ENCODE measurements around the gene COMP. TPM values are rescaled to one million over a fixed set of nuclear protein-coding genes. Genes with fewer than 3 reads are reported as not detected.

The COMP gene
- total RNA-seq (33.2 TPM), polyA plus RNA-seq (ENCODE audit: insufficient read depth, low read depth, low replicate concordance) (1.8 TPM)
- long read RNA-seq, donor 1 = 0 reads
- long read RNA-seq, donor 2 = 0 reads
- long read RNA-seq, donor 3 = 0 reads
- long read RNA-seq, donor 4 = 0 reads
- long read RNA-seq, donor 5 = 0 reads
- long read RNA-seq, donor 6 = 0 reads
- long read RNA-seq, donor 7, transcript COMP-201 (19 exons, 2,461 nt) = major isoform, 55 of 78 reads
- long read RNA-seq, donor 7, partial matches to known transcripts = 19 of 78 reads
- long read RNA-seq, donor 7, other reads (novel, unspliced or antisense) = 3 of 78 reads
- long read RNA-seq, donor 8 = 0 reads
- long read RNA-seq, donor 9 = 0 reads
- long read RNA-seq, donor 10 = 0 reads

DNA sequence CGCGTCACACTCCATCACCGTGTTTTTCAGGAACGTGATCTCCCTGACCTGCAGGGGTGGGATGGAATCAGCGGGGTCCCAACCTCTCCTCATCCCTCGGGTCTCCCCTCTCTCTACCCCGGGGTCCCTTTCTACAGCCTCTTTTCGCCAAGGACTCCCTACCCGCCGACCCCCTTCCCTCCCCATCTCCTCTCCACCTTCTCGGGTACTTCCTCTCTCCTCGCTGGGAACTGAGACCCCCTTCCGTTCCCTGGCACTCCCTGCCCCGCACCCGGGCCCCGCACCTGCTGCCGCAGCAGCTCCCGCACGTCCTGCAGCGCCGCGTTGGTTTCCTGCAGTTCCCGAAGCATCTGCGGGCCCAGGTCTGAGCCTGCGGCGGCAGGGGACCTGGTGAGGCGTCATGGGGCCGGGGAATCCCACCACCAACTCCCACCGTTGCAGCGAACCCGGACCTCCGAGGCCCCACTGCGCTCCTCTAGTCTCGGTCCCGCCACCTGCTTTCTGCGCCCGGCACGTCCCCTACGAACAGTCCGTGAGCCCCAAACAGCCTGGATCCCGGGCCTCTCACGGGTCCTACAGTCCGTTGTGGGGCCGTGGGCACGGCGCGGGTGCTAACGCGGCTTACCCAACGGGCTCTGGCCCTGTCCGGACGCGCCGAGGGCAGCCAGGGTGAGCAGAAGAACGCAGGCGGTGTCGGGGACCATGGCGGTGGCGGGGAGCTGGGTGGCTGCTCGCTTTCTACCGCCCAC, at the start of gene COMP:
TSS of gene COMP (minus strand) at position 740 of the 749 bp plus-strand sequence. CDS start at position 704, 36 bp downstream.
- H3K27me3 ChIP-seq (ENCODE audit: control insufficient read depth, insufficient read depth, low read length) = peaks cover 30% of the 10 kb centered on the region
- no peak within 1 kb of the TSS for H3K9ac ChIP-seq (ENCODE audit: low read length in 3 of 3)
- peak in 1 of 5 donors; percentile 37 for DNase-seq
- no peaks in the 10 kb centered on the region for H3K36me3 ChIP-seq (ENCODE audit: control insufficient read depth in 2 of 3, insufficient read depth in 3 of 3, low read length in 3 of 3)
- no peaks in the 10 kb centered on the region for H3K9me3 ChIP-seq (ENCODE audit: control insufficient read depth in 2 of 3, insufficient read depth in 1 of 3, low read length in 3 of 3)
- H3K27ac ChIP-seq (ENCODE audit: low read depth in 2 of 2, low read length in 2 of 2) = no peak within 1 kb of the TSS
- no peak within 1 kb of the TSS for H3K4me3 ChIP-seq (ENCODE audit: low read length in 3 of 3)
- TF ChIP-seq, protein P1, sequence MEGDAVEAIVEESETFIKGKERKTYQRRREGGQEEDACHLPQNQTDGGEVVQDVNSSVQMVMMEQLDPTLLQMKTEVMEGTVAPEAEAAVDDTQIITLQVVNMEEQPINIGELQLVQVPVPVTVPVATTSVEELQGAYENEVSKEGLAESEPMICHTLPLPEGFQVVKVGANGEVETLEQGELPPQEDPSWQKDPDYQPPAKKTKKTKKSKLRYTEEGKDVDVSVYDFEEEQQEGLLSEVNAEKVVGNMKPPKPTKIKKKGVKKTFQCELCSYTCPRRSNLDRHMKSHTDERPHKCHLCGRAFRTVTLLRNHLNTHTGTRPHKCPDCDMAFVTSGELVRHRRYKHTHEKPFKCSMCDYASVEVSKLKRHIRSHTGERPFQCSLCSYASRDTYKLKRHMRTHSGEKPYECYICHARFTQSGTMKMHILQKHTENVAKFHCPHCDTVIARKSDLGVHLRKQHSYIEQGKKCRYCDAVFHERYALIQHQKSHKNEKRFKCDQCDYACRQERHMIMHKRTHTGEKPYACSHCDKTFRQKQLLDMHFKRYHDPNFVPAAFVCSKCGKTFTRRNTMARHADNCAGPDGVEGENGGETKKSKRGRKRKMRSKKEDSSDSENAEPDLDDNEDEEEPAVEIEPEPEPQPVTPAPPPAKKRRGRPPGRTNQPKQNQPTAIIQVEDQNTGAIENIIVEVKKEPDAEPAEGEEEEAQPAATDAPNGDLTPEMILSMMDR (IDR thresholded peaks at IDR 0.05; ENCODE audit: borderline replicate concordance, extremely low read depth, insufficient read depth) = no peak
- H3K4me1 ChIP-seq (ENCODE audit: control insufficient read depth in 2 of 3, insufficient read depth in 2 of 3, low read depth in 1 of 3, low read length in 3 of 3) = peaks cover 0 to 7% (median 0%) of the 10 kb centered on the region in 3 donors
- intact Hi-C loops (cut with DNase I) = no loop called here
- no peak for FAIRE-seq

DNA sequence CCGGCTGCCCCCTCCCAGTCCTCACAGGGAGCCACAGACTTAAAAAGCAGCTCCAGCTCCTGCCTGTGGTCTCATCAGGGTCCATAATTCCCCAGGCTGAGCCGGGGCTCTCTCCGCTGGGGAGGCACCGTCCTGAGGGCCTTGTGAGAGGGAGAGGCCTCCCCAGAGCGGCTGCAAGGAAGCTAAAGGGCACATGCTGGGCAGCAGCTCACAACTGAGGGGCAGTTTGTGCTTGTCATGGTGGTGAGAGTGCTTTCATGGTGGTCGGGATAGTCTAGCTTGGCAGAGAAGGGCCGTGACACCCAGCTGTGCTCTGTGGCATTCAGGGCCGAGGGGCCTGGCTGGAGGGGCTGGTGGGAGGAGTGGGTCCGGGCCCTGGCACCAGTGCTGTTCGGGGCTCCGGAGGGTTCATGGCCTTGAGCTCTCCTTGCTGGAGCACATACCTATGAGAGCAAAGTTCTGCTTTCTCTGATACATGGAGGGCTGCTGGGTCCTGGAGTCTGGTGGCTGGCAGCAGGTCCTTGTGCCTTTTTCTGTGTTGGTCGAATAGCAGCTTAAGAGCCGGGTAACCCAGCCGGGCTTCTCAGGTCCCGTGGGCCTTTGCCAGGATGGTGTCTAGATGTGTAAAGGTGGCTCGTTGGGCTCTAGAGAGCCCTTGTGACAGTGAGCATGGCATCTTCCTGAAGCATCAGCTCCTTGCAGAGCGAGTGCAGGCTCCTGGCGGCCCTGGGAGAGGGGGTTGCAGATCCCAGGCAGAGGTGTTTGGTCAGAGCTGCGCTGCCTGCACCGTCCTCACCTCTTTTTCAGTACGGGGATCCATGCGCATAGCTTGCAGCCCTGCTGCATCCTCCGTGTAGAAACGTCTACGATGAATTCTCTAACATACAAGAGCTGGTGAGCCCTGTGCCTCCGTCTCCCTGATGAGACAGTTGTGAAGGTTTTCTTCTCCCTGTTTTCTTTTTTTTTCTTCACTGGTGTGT, 49.5 kb upstream of the COMP start:
- DNase-seq (no peak), FAIRE-seq (no peak)
- Histone ChIP-seq H3K9ac (ENCODE audit: low read length in 3 of 3) (no peak overlapping the region), H3K4me3 (ENCODE audit: low read length in 3 of 3) (peak overlapping the region in 1 of 3 donors; percentile 10), H3K9me3 (ENCODE audit: control insufficient read depth in 2 of 3, insufficient read depth in 1 of 3, low read length in 3 of 3) (no peaks in the 10 kb centered on the region), H3K4me1 (ENCODE audit: control insufficient read depth in 2 of 3, insufficient read depth in 2 of 3, low read depth in 1 of 3, low read length in 3 of 3) (peaks cover 0 to 51% (median 35%) of the 10 kb centered on the region in 3 donors), H3K27ac (ENCODE audit: low read depth in 2 of 2, low read length in 2 of 2) (peak overlapping the region in 1 of 2 donors; percentile 55), H3K36me3 (ENCODE audit: control insufficient read depth in 2 of 3, insufficient read depth in 3 of 3, low read length in 3 of 3) (peaks cover 0 to 2% (median 1%) of the 10 kb centered on the region in 3 donors), H3K27me3 (ENCODE audit: control insufficient read depth, insufficient read depth, low read length) (no peaks in the 10 kb centered on the region)
- TF ChIP-seq, protein P1 (IDR thresholded peaks at IDR 0.05; ENCODE audit: borderline replicate concordance, extremely low read depth, insufficient read depth) = no peak
- intact Hi-C loops (cut with DNase I) = loop anchor here (10.0 kb wide), 1 partner anchor 246 kb away; no protein-coding TSS in a partner anchor

GRCh38 chr19:18839465-18840287, 48.6 kb upstream of the COMP start:
- H3K27me3 ChIP-seq (ENCODE audit: control insufficient read depth, insufficient read depth, low read length) = no peaks in the 10 kb centered on the region
- H3K27ac ChIP-seq (ENCODE audit: low read depth in 2 of 2, low read length in 2 of 2) = peak overlapping the region; percentile 30 to 60
- intact Hi-C loops (cut with DNase I) = loop anchor here (10.0 kb wide), 1 partner anchor 245 kb away; no protein-coding TSS in a partner anchor
- TF ChIP-seq, protein P1 (IDR thresholded peaks at IDR 0.05; ENCODE audit: borderline replicate concordance, extremely low read depth, insufficient read depth) = no peak
- FAIRE-seq = no peak
- peaks cover 0 to 55% (median 44%) of the 10 kb centered on the region in 3 donors for H3K4me1 ChIP-seq (ENCODE audit: control insufficient read depth in 2 of 3, insufficient read depth in 2 of 3, low read depth in 1 of 3, low read length in 3 of 3)
- DNase-seq = no peak
- peaks cover 2 to 7% (median 3%) of the 10 kb centered on the region in 3 donors for H3K36me3 ChIP-seq (ENCODE audit: control insufficient read depth in 2 of 3, insufficient read depth in 3 of 3, low read length in 3 of 3)
- H3K9ac ChIP-seq (ENCODE audit: low read length in 3 of 3) = no peak overlapping the region
- H3K9me3 ChIP-seq (ENCODE audit: control insufficient read depth in 2 of 3, insufficient read depth in 1 of 3, low read length in 3 of 3) = no peaks in the 10 kb centered on the region
- peak overlapping the region in 1 of 3 donors; percentile 10 for H3K4me3 ChIP-seq (ENCODE audit: low read length in 3 of 3)
